K562 (cell line): Measurements from ENCODE around the gene ABCC10. TPM values are rescaled to one million over a fixed set of nuclear protein-coding genes. Genes with fewer than 3 reads are reported as not detected.

Experiments
- ATAC-seq: fragments of 200-7000 bp; cut with Tn5 transposase; 3 replicates; pipeline ENCODE4 v1.9.1; 2020; ENCODE audit warnings: moderate library complexity
- BruUV-seq: library from RNA; stranded (reverse); fragments of 400-500 nt; replicated peaks from 2 replicates; lab custom pipeline; 2021; lab: Mats Ljungman, UMichigan
- CTCF ChIA-PET: fragments of 300-600 bp; formaldehyde crosslinking; extraction: SDS; loops from one replicate; lab custom pipeline; 2021; ENCODE audit warnings: low intra/inter-chr PET ratio; lab: Yijun Ruan, JAX
- POLR2A ChIA-PET: fragments of 300-600, 350-650 bp; sonication (Branson Sonifier 250); formaldehyde crosslinking; extraction: SDS; loops from one replicate; lab custom pipeline; 2021; ENCODE audit warnings: antibody characterized with exemption, inconsistent platforms; lab: Yijun Ruan, JAX
- DNase-seq, 4 experiments: peaks; one replicate each; pipeline versions ENCODE4 v3.0.0 to v3.0.0-alpha.2; 2011 to 2018; ENCODE audit warnings: low spot score in 3 of 4, mixed read lengths in 3 of 4; ENCODE audit errors: extremely low read depth in 1 of 4
- FAIRE-seq: peaks from 2 replicates; lab custom pipeline; 2011; peaks lifted over from hg19 to GRCh38; lab: Jason Lieb, UNC
- H2AFZ ChIP-seq: 2 replicates; pipeline ENCODE4 v1.6.0; 2011; ENCODE audit warnings: low read depth, low read length, control low read depth, inconsistent platforms
- H3K27ac ChIP-seq: fragments of 200-600 bp; 3 replicates; pipeline ENCODE4 v1.8.0; 2011; ENCODE audit warnings: low read depth, mild to moderate bottlenecking, control low read depth, inconsistent platforms, low read length, moderate library complexity, mixed read lengths; ENCODE audit errors: extremely low read depth
- H3K27me3 ChIP-seq, 2 experiments: fragments of 300-600 bp in 1 of 2; 2 replicates in 1 of 2; 3 replicates in 1 of 2; pipeline versions ENCODE4 v1.6.0 to v1.8.0; 2011; ENCODE audit warnings: inconsistent platforms in 2 of 2, low read length in 2 of 2, mild to moderate bottlenecking in 1 of 2, mixed read lengths in 1 of 2, moderate library complexity in 1 of 2; ENCODE audit not compliant: control insufficient read depth in 2 of 2, insufficient read depth in 2 of 2
- H3K36me3 ChIP-seq: fragments of 300-600 bp; 3 replicates; pipeline ENCODE4 v1.8.0; 2011; ENCODE audit warnings: mild to moderate bottlenecking, low read length, inconsistent platforms; ENCODE audit not compliant: control insufficient read depth, insufficient read depth
- H3K4me1 ChIP-seq, 2 experiments: fragments of 200-600 bp in 1 of 2; replicated peaks in 1 of 2; 2 replicates in 1 of 2; 3 replicates in 1 of 2; pipeline versions ENCODE4 v1.5.1 to v1.8.0; 2011; ENCODE audit warnings: inconsistent platforms in 2 of 2, low read length in 2 of 2, mild to moderate bottlenecking in 1 of 2, mixed read lengths in 1 of 2, moderate library complexity in 1 of 2; ENCODE audit not compliant: control insufficient read depth in 2 of 2, insufficient read depth in 2 of 2
- H3K4me2 ChIP-seq: 2 replicates; pipeline ENCODE4 v1.6.1; 2011; ENCODE audit warnings: low read length, control low read depth, inconsistent platforms, mixed read lengths; ENCODE audit not compliant: insufficient read depth
- H3K4me3 ChIP-seq: fragments of 200-600 bp; sonication (generic), shearing (Covaris generic); 2 replicates; pipeline ENCODE4 v1.5.1; 2016; ENCODE audit warnings: control low read depth, inconsistent platforms
- H3K79me2 ChIP-seq: fragments of 200-600 bp; 3 replicates; pipeline ENCODE4 v1.8.0; 2011; ENCODE audit warnings: low read length, inconsistent platforms; ENCODE audit not compliant: control insufficient read depth, insufficient read depth
- H3K9ac ChIP-seq, 2 experiments: 2 replicates each; pipeline versions ENCODE4 v1.6.0 to v1.6.1; 2011; ENCODE audit warnings: low read depth in 2 of 2, low read length in 2 of 2, control low read depth in 1 of 2, inconsistent platforms in 1 of 2, mild to moderate bottlenecking in 1 of 2, mixed read lengths in 1 of 2; ENCODE audit not compliant: insufficient read depth in 1 of 2
- H3K9me1 ChIP-seq: one replicate; pipeline ENCODE4 v1.6.0; 2011; ENCODE audit warnings: inconsistent platforms, mild to moderate bottlenecking, low read length, moderate library complexity; ENCODE audit not compliant: control insufficient read depth, insufficient read depth
- H3K9me3 ChIP-seq: replicated peaks from 2 replicates; pipeline ENCODE4 v1.5.1; 2011; ENCODE audit warnings: low read depth, low read length, inconsistent platforms; ENCODE audit not compliant: control insufficient read depth, insufficient read depth
- H4K20me1 ChIP-seq: replicated peaks from 2 replicates; pipeline ENCODE4 v1.6.1; 2011; ENCODE audit warnings: low read length, inconsistent platforms, mixed read lengths; ENCODE audit not compliant: control insufficient read depth, insufficient read depth
- ATF7 ChIP-seq: fragments of 450-650 bp; IDR thresholded peaks from 2 replicates; pipeline ENCODE4 v1.7.1; 2014; ENCODE audit warnings: mild to moderate bottlenecking, moderate library complexity
- CCAR2 ChIP-seq: fragments of 200-400 bp; formaldehyde crosslinking; IDR thresholded peaks from 2 replicates; pipeline ENCODE4 v1.6.1; 2017; ENCODE audit warnings: mild to moderate bottlenecking, low read depth, low read length
- ILF3 ChIP-seq: fragments of 450-650 bp; IDR thresholded peaks from 2 replicates; pipeline ENCODE4 v1.6.1; 2018; ENCODE audit warnings: antibody characterized with exemption, mild to moderate bottlenecking, moderate library complexity, borderline replicate concordance
- NCOR1 ChIP-seq: fragments of 450-650 bp; IDR thresholded peaks from 2 replicates; pipeline ENCODE4 v1.6.1; 2016; ENCODE audit warnings: mild to moderate bottlenecking, moderate library complexity
- NFIC ChIP-seq: fragments of 450-650 bp; IDR thresholded peaks from 2 replicates; pipeline ENCODE4 v1.6.1; 2017; ENCODE audit warnings: mild to moderate bottlenecking, inconsistent platforms
- NR3C1 ChIP-seq: sonication (generic); formaldehyde crosslinking; IDR thresholded peaks from 2 replicates; pipeline ENCODE4 v1.8.1; 2022; ENCODE audit warnings: missing genetic modification reagents
- RBFOX2 ChIP-seq: fragments of 200-400 bp; formaldehyde crosslinking; IDR thresholded peaks from 2 replicates; pipeline ENCODE4 v1.6.1; 2017; ENCODE audit warnings: low read depth, mild to moderate bottlenecking, low read length, moderate library complexity
- ZBTB17 ChIP-seq: fragments of 450-650 bp; formaldehyde crosslinking; IDR thresholded peaks from 2 replicates; pipeline ENCODE4 v1.4.0; 2020; ENCODE audit warnings: mild to moderate bottlenecking
- ZNF253 ChIP-seq: fragments of 250-450 bp; sonication (Bioruptor Pico); conservative IDR thresholded peaks from 2 replicates; pipeline ENCODE4 v1.6.1; 2021; ENCODE audit warnings: mild to moderate bottlenecking
- ZNF436 ChIP-seq: fragments of 250-450, 450-650 bp; sonication (Bioruptor Pico); formaldehyde crosslinking; IDR thresholded peaks from 2 replicates; pipeline ENCODE4 v1.7.0; 2020; ENCODE audit warnings: mild to moderate bottlenecking
- ZNF445 ChIP-seq: fragments of 250-450 bp; sonication (Bioruptor Pico); IDR thresholded peaks from 2 replicates; pipeline ENCODE4 v1.4.0; 2020; ENCODE audit warnings: low read depth, mild to moderate bottlenecking, moderate library complexity
- ZZZ3 ChIP-seq: fragments of 450-650 bp; IDR thresholded peaks from 2 replicates; pipeline ENCODE4 v1.6.1; 2016; ENCODE audit warnings: antibody characterized with exemption, mild to moderate bottlenecking, moderate library complexity
- WGBS: fragments of 100-300 bp; shearing (Covaris generic); methylation state at CpG from one replicate; pipeline ENCODE4 v1.1.6; 2016; ENCODE audit warnings: low coverage, mixed read lengths; ENCODE audit not compliant: insufficient coverage; ENCODE audit errors: missing lambda C conversion rate; 5-methylcytosine and 5-hydroxymethylcytosine counted together
- in situ Hi-C: fragments of 300-500 bp; cut with MboI; formaldehyde crosslinking; loops from 4 replicates; pipeline ENCODE4 v1.15.0; 2018; ENCODE audit warnings: inconsistent platforms, mixed read lengths
- intact Hi-C: fragments of 100-400 bp; cut with micrococcal nuclease; formaldehyde crosslinking; loops from 2 replicates; pipeline ENCODE4 v1.14.2; 2022
- polyA plus RNA-seq, 8 experiments: library from polyadenylated mRNA; depleted of rRNA in 4 of 8; stranded (reverse) in 5 of 8; unstranded in 3 of 8; fragments of >200 nt; fragmentation: Nextera tagmentation in 2 of 8; fragmentation: Illumina TruSeq in 1 of 8; extraction: Ambion mirVana in 2 of 8; extraction: Trizol in 1 of 8; gene quantifications; 2 replicates each; pipeline versions ENCODE4 v1.2.1 to v1.2.3, GENCODE V29; 2011 to 2014; ENCODE audit warnings: inconsistent platforms in 1 of 8, missing spikeins in 1 of 8
- total RNA-seq, 7 experiments: library from RNA; depleted of rRNA in 6 of 7; stranded (reverse); fragments of >200 nt in 6 of 7; fragmentation: Illumina TruSeq in 2 of 7; extraction: Trizol in 2 of 7; gene quantifications; 2 replicates each; pipeline versions ENCODE4 v1.2.1 to v1.2.3, GENCODE V29; 2011 to 2021; ENCODE audit warnings: low replicate concordance in 1 of 7

ABCC10 gene
- total and polyA plus RNA-seq, 9 of the 15 experiments (the other 6 are each of a cell fraction or from before 2014, with no cell fraction given): 2.4 to 29.1 (median 13.7) TPM

DNA sequence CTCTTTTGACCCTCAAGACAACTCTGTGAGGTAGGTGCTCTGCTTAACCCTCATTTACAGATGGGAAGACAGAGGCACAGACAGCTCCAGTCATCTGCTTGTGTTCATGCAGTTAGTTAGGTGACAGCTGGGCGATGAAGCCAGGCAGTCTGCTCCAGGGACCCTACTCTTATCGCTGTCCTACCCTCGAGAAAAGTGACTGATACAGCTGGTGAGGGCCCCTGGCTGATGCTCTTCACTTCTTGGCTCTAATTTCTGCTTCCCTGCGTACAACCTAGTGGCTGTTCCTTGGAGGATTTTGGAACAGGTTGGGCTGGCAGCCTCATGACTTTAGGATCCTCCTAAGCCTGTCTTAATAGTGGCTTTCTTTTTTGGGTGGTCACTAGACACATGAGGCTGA, 40.9 kb downstream of the ABCC10 start (continued):
- TF ChIP-seq NCOR1 (no peak), RBFOX2 (no peak), ZBTB17 (CRISPR knock-in tag) (no peak)

DNA sequence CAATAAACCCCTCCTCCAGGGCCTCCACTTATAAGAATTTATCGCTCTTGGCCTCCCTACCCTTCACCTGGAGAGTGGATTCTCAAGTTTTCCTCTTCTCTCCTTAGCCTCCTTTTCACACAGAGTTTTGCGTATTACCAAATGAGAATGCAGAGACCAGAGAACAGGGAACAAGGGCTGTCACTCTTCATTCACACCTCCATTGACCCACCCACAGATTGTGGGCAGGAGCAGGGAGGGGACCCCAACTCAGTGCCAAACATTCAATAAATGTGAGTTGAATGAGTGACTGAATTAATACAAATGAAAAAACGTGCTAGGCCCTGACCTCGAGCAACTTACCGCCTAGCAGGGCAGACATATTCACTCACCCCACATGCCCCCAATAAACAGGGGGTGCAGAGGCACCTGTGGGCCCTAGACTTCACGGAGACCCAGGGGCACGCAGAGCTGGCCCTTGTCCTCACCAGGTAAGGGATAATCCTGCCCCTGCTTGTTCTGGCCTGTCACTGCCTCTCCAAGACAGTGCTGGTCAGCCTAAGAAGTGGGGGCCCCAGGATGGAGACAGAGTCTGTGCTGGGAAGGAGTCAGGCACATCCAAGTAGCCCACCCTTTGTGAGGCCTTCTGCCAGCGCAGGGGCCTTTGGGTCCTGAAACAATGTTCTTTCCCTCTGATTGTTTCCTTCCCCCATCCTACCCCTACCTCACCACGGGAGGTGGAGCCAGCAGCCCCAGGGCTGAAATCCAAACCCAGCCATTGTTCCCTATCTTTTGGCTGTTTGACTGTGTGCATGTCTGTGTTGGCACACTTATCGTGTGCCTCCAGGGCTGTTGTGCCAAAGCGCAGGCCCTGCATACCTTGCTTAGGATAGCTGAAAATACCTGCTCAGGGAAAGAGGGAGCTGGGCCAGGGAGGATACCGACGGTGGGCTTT, 41.7 kb downstream of the ABCC10 start:
- FAIRE-seq: no peak
- WGBS: 31% methylated on average over 13 of the region's 13 CpGs
- Histone ChIP-seq H3K79me2 (no peaks in the 10 kb centered on the region), H3K9me1 (no peaks in the 10 kb centered on the region), H3K27ac (no peak overlapping the region), H3K4me3 (no peak overlapping the region), H3K27me3 (no peaks in the 10 kb centered on the region), H3K36me3 (no peaks in the 10 kb centered on the region), H3K4me2 (no peak overlapping the region), H3K9me3 (no peaks in the 10 kb centered on the region), H4K20me1 (no peaks in the 10 kb centered on the region), H3K4me1 (no peaks in the 10 kb centered on the region; a peak in 2 of 5 replicates), H2AFZ (no peak overlapping the region; the same call in 1 of the 2 replicates), H3K9ac (peak overlapping the region in 1 of 2 experiments; percentile 49; a peak in 1 of 4 replicates)
- POLR2A ChIA-PET: interaction anchor here (0.6 to 1.6 kb wide), 4 partner anchors 9 to 41 kb away, joined by 3 to 5 read pairs (median 4); partner anchors contain the start of genes LRRC73 and TJAP1
- BruUV-seq: no TSS peak
- ATAC-seq: peak; percentile 20; the same call in 2 of the 3 replicates
- TF ChIP-seq CCAR2: no peak
- TF ChIP-seq NR3C1 (CRISPR knock-in tag): no peak
- TF ChIP-seq ZNF253 (CRISPR knock-in tag): no peak
- no peak for TF ChIP-seq ATF7
- TF ChIP-seq ZNF436 (CRISPR knock-in tag): no peak
- TF ChIP-seq ZNF445 (CRISPR knock-in tag): no peak
- no peak for TF ChIP-seq ILF3
- TF ChIP-seq NFIC: no peak
- no peak for TF ChIP-seq ZZZ3
- CTCF ChIA-PET: no interaction called here
- in situ Hi-C loops (no loop called here), intact Hi-C loops (no loop called here)
- no peak for DNase-seq
